ENCODE measurements around the gene EVA1A. TPM values are rescaled to one million over a fixed set of nuclear protein-coding genes. Genes with fewer than 3 reads are reported as not detected.

Gene EVA1A
- total and polyA plus RNA-seq, 2 experiments from 2014 or later: 4.6 to 7.9 TPM

DNA sequence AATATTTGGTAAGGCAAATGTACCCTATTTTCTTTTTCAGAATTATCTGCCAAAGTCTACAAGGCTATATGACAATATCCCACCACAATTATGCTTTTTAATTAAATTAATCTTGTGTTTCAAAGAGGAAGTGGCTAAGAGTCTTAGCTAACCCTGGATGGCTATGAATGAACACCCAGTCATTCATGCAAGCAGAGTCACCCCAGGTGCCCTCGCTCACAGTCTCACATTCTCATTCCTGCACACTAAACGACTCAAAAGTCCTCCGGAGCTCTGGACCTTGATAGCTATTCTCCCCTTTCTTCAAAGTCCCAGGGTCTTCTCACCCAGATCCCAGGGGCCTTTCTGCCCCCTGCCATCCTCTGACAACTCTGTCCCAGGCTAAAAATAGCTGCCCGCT is 43.7 kb upstream of the EVA1A start:
- ATAC-seq (no peak), DNase-seq (ENCODE audit: low spot score) (no peak)
- no peak overlapping the region for H3K27ac ChIP-seq (ENCODE audit: low read depth)
- Mint-ChIP-seq H3K27me3 (ENCODE audit: insufficient read depth, low read depth, poor library complexity) (peaks cover 2% of the 10 kb centered on the region), H3K4me1 (peaks cover 9% of the 10 kb centered on the region), H3K27ac (no peak overlapping the region), H3K36me3 (ENCODE audit: low read depth) (no peaks in the 10 kb centered on the region), H3K9me3 (no peaks in the 10 kb centered on the region), H3K4me3 (no peak overlapping the region)
- no peaks in the 10 kb centered on the region for H3K79me2 ChIP-seq (replicated peaks; ENCODE audit: insufficient read depth)
- no peak overlapping the region for H3K4me2 ChIP-seq
- no peak overlapping the region for H3K4me3 ChIP-seq
- TF ChIP-seq ZNF331 (CRISPR knock-in tag; IDR thresholded peaks at IDR 0.05; ENCODE audit: low read depth): no peak
- no peak for TF ChIP-seq JUNB (IDR thresholded peaks at IDR 0.05; ENCODE audit: unreplicated experiment)
- no peak for TF ChIP-seq ZNF114 (CRISPR knock-in tag; IDR thresholded peaks at IDR 0.05)
- TF ChIP-seq, protein P1, sequence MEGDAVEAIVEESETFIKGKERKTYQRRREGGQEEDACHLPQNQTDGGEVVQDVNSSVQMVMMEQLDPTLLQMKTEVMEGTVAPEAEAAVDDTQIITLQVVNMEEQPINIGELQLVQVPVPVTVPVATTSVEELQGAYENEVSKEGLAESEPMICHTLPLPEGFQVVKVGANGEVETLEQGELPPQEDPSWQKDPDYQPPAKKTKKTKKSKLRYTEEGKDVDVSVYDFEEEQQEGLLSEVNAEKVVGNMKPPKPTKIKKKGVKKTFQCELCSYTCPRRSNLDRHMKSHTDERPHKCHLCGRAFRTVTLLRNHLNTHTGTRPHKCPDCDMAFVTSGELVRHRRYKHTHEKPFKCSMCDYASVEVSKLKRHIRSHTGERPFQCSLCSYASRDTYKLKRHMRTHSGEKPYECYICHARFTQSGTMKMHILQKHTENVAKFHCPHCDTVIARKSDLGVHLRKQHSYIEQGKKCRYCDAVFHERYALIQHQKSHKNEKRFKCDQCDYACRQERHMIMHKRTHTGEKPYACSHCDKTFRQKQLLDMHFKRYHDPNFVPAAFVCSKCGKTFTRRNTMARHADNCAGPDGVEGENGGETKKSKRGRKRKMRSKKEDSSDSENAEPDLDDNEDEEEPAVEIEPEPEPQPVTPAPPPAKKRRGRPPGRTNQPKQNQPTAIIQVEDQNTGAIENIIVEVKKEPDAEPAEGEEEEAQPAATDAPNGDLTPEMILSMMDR (conservative IDR thresholded peaks at IDR 0.05; ENCODE audit: low read depth in 2 of 2): no peak
- no peak overlapping the region for H2AFZ ChIP-seq
- peaks cover 6% of the 10 kb centered on the region; the same call in 1 of the 2 replicates for H3K4me1 ChIP-seq (ENCODE audit: insufficient read depth)
- no peaks in the 10 kb centered on the region for H4K20me1 ChIP-seq (replicated peaks; ENCODE audit: insufficient read depth)
- H3K36me3 ChIP-seq (ENCODE audit: insufficient read depth): no peaks in the 10 kb centered on the region
- H3K9me2 ChIP-seq (ENCODE audit: insufficient read depth): peaks cover 4% of the 10 kb centered on the region; the same call in 1 of the 2 replicates
- no peaks in the 10 kb centered on the region for H3K27me3 ChIP-seq (ENCODE audit: insufficient read depth)
- no peaks in the 10 kb centered on the region for H3F3A ChIP-seq (replicated peaks; ENCODE audit: low read depth)

DNA sequence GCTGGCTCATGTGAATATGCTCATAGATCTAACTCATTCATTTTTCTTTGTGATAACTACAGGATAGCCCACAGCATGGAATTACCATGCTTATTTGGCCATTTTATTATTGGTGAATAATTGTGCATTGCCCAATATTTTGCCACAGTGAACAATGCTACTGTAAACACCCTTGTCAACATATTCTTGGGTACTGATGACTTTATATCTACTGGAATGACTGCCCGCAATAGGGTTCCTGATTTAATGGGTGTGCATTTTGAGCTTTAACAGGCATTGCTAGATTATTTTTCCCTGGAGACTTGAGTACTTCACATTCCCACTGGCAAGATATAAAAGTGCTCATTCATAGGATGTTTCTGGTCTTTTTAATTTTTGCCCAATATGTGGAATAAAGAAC is 42.7 kb upstream of the EVA1A start:
- Histone ChIP-seq H2AFZ (no peak overlapping the region), H3K4me3 (no peak overlapping the region), H4K20me1 (replicated peaks; ENCODE audit: insufficient read depth) (no peaks in the 10 kb centered on the region), H3K4me1 (ENCODE audit: insufficient read depth) (peaks cover 2% of the 10 kb centered on the region; the same call in 1 of the 2 replicates), H3K27me3 (ENCODE audit: insufficient read depth) (no peaks in the 10 kb centered on the region), H3K4me2 (no peak overlapping the region), H3K79me2 (replicated peaks; ENCODE audit: insufficient read depth) (no peaks in the 10 kb centered on the region), H3K9me2 (ENCODE audit: insufficient read depth) (peaks cover 4% of the 10 kb centered on the region; the same call in 1 of the 2 replicates), H3F3A (replicated peaks; ENCODE audit: low read depth) (no peaks in the 10 kb centered on the region), H3K27ac (ENCODE audit: low read depth) (no peak overlapping the region), H3K36me3 (ENCODE audit: insufficient read depth) (no peaks in the 10 kb centered on the region)
- no peaks in the 10 kb centered on the region for H3K36me3 Mint-ChIP-seq (ENCODE audit: low read depth)
- TF ChIP-seq, protein P2, sequence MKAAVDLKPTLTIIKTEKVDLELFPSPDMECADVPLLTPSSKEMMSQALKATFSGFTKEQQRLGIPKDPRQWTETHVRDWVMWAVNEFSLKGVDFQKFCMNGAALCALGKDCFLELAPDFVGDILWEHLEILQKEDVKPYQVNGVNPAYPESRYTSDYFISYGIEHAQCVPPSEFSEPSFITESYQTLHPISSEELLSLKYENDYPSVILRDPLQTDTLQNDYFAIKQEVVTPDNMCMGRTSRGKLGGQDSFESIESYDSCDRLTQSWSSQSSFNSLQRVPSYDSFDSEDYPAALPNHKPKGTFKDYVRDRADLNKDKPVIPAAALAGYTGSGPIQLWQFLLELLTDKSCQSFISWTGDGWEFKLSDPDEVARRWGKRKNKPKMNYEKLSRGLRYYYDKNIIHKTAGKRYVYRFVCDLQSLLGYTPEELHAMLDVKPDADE (IDR thresholded peaks at IDR 0.05): no peak
- no peak for TF ChIP-seq NANOG (IDR thresholded peaks at IDR 0.05; ENCODE audit: borderline replicate concordance)
- no peak overlapping the region for H3K4me3 Mint-ChIP-seq
- peaks cover 2% of the 10 kb centered on the region for H3K27me3 Mint-ChIP-seq (ENCODE audit: insufficient read depth, low read depth, poor library complexity)
- peaks cover 9% of the 10 kb centered on the region for H3K4me1 Mint-ChIP-seq
- H3K9me3 Mint-ChIP-seq: no peaks in the 10 kb centered on the region
- ATAC-seq (no peak), DNase-seq (ENCODE audit: low spot score) (no peak)
- H3K27ac Mint-ChIP-seq: no peak overlapping the region

DNA sequence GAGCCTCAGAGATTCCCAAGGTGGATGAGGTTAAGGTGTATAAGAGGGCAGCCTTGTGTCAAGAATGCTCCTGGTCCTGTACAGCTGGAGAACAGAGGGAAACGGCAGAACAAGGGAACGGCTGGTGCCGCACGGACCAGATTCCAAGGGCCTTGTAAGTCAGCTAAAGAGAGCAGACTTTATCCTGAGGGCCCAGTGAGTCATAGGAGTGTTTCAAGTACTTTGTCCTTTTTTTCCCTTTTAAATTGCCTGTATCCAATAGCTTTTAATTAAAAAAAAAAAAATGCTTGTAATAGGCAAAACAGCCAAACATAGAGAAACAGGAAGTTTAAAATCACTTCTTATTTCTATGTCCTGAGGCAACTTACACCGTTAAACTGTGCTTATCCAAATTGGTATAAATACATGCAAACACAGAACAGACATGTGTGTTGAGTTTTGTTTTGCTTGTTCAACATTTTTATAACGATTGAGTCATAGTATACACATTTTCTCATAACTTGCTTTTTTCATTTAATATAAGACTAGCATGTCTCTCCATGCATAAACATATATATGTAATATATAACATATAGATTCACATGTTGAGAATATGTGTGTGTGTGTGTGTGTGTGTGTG is 42.1 kb upstream of the EVA1A start:
- no peaks in the 10 kb centered on the region for H3K27me3 ChIP-seq (ENCODE audit: insufficient read depth)
- H3K27ac Mint-ChIP-seq: no peak overlapping the region
- H4K20me1 ChIP-seq (replicated peaks; ENCODE audit: insufficient read depth): no peaks in the 10 kb centered on the region
- H3K4me1 Mint-ChIP-seq: peaks cover 5% of the 10 kb centered on the region; the same call in 1 of the 3 replicates
- no peak overlapping the region for H3K4me3 ChIP-seq
- H2AFZ ChIP-seq: no peak overlapping the region
- no peak overlapping the region for H3K4me3 Mint-ChIP-seq
- H3K9me2 ChIP-seq (ENCODE audit: insufficient read depth): peaks cover 4% of the 10 kb centered on the region; the same call in 1 of the 2 replicates
- no peak overlapping the region for H3K27ac ChIP-seq (ENCODE audit: low read depth)
- H3K36me3 ChIP-seq (ENCODE audit: insufficient read depth): no peaks in the 10 kb centered on the region
- TF ChIP-seq STAT1 (IDR thresholded peaks at IDR 0.05; ENCODE audit: unreplicated experiment): no peak
- TF ChIP-seq, protein P2 (IDR thresholded peaks at IDR 0.05): no peak
- ATAC-seq: no peak
- DNase-seq (ENCODE audit: low spot score): no peak
- no peak overlapping the region for H3K4me2 ChIP-seq
- peaks cover 3% of the 10 kb centered on the region for H3K27me3 Mint-ChIP-seq (ENCODE audit: insufficient read depth, low read depth, poor library complexity)
- no peaks in the 10 kb centered on the region for H3K9me3 Mint-ChIP-seq
- H3K79me2 ChIP-seq (replicated peaks; ENCODE audit: insufficient read depth): no peaks in the 10 kb centered on the region
- no peaks in the 10 kb centered on the region for H3K36me3 Mint-ChIP-seq (ENCODE audit: low read depth)
- no peaks in the 10 kb centered on the region for H3F3A ChIP-seq (replicated peaks; ENCODE audit: low read depth)
- no peaks in the 10 kb centered on the region for H3K4me1 ChIP-seq (ENCODE audit: insufficient read depth)
